Measurements from ENCODE around the gene ASB4.

Gene ASB4

DNA sequence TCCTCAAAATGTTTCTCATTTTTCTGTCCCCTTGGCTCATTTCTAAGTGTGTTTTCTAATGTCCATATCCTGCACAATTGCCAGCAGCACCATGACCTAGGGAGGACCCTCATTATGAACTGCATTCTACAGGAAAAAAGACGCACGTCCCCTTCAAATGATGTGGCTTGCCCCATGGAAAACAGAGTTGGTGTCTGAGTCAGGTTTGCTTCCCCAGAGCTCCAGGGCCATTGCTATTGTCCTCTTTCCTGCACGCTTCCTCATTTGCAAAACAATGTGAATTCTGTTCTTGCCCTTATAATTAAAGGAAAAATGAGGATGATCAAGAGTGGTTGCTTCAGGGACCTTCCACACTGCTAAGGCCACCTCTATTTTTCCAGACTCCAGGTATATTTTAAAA lies 14.7 kb upstream of the ASB4 start:
- Mint-ChIP-seq H3K4me1 (peaks cover 9% of the 10 kb centered on the region), H3K36me3 (no peaks in the 10 kb centered on the region), H3K9me3 (no peaks in the 10 kb centered on the region), H3K27me3 (peaks cover 1% of the 10 kb centered on the region), H3K4me3 (no peak overlapping the region), H3K27ac (no peak overlapping the region)
- ATAC-seq (ENCODE audit: low read depth), result no peak
- no peak for DNase-seq (ENCODE audit: low spot score in 2 of 2)

GRCh38 chr7:95472581-95473161 lies 13.1 kb upstream of the ASB4 start:
- H3K27ac Mint-ChIP-seq, result no peak overlapping the region
- DNase-seq (ENCODE audit: low spot score in 2 of 2) (no peak), ATAC-seq (ENCODE audit: low read depth) (no peak)
- no peaks in the 10 kb centered on the region for H3K9me3 Mint-ChIP-seq
- H3K4me3 Mint-ChIP-seq, result no peak overlapping the region
- peaks cover 9% of the 10 kb centered on the region for H3K4me1 Mint-ChIP-seq
- H3K36me3 Mint-ChIP-seq, result no peaks in the 10 kb centered on the region
- H3K27me3 Mint-ChIP-seq, result peaks cover 1% of the 10 kb centered on the region

DNA sequence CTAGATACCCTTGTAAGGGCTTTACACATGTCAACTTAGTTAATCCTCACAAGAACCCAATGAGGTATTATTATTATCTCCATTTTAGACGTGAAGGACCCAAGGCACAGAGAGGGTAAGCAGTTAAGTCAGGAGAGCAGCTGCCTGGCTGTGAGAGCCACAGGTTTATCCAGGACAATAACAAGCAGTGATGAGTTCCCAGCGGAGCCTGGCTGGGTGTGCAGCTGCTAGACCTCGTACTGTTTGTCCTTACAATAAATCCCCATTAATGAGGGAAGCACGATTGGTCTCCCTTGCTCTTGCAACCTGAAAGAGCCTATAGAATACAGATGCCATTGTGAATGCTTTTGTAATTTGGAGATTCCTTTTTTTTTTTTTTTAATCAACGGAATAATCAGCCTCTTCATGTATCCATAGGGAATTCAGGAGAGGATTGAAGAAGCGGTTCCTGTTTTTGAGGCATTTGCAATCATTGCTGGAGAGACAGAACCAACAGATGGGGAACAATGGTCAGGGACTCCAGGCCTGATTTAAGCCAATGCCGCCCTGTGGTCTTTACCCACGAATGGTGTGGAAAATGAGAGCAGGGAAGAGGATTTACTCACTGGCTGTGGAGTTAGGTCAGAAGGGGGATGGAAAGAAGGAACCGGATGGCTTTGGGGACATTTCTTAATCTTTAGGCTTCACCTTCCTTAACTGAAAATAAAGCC lies 12.3 kb upstream of the ASB4 start:
- no peak overlapping the region for H3K27ac Mint-ChIP-seq
- no peak for DNase-seq (ENCODE audit: low spot score in 2 of 2)
- H3K27me3 Mint-ChIP-seq, result peaks cover 1% of the 10 kb centered on the region
- peaks cover 9% of the 10 kb centered on the region for H3K4me1 Mint-ChIP-seq
- no peaks in the 10 kb centered on the region for H3K36me3 Mint-ChIP-seq
- ATAC-seq (ENCODE audit: low read depth), result no peak
- H3K9me3 Mint-ChIP-seq, result no peaks in the 10 kb centered on the region
- no peak overlapping the region for H3K4me3 Mint-ChIP-seq

GRCh38 chr7:95476072-95476847 lies 9.5 kb upstream of the ASB4 start:
- ATAC-seq (ENCODE audit: low read depth) (no peak), DNase-seq (ENCODE audit: low spot score in 2 of 2) (no peak)
- no peaks in the 10 kb centered on the region for H3K36me3 Mint-ChIP-seq
- no peak overlapping the region for H3K27ac Mint-ChIP-seq
- H3K27me3 Mint-ChIP-seq, result peaks cover 1% of the 10 kb centered on the region
- no peak overlapping the region for H3K4me3 Mint-ChIP-seq
- peaks cover 4% of the 10 kb centered on the region for H3K4me1 Mint-ChIP-seq
- no peaks in the 10 kb centered on the region for H3K9me3 Mint-ChIP-seq

GRCh38 chr7:95476904-95477594 lies 8.7 kb upstream of the ASB4 start:
- H3K9me3 Mint-ChIP-seq, result no peaks in the 10 kb centered on the region
- H3K27ac Mint-ChIP-seq, result no peak overlapping the region
- H3K27me3 Mint-ChIP-seq, result no peaks in the 10 kb centered on the region
- ATAC-seq (ENCODE audit: low read depth) (peak; percentile 67), DNase-seq (ENCODE audit: low spot score in 2 of 2) (peak; percentile 25 to 27)
- H3K4me3 Mint-ChIP-seq, result no peak overlapping the region
- peaks cover 4% of the 10 kb centered on the region for H3K4me1 Mint-ChIP-seq
- no peaks in the 10 kb centered on the region for H3K36me3 Mint-ChIP-seq

DNA sequence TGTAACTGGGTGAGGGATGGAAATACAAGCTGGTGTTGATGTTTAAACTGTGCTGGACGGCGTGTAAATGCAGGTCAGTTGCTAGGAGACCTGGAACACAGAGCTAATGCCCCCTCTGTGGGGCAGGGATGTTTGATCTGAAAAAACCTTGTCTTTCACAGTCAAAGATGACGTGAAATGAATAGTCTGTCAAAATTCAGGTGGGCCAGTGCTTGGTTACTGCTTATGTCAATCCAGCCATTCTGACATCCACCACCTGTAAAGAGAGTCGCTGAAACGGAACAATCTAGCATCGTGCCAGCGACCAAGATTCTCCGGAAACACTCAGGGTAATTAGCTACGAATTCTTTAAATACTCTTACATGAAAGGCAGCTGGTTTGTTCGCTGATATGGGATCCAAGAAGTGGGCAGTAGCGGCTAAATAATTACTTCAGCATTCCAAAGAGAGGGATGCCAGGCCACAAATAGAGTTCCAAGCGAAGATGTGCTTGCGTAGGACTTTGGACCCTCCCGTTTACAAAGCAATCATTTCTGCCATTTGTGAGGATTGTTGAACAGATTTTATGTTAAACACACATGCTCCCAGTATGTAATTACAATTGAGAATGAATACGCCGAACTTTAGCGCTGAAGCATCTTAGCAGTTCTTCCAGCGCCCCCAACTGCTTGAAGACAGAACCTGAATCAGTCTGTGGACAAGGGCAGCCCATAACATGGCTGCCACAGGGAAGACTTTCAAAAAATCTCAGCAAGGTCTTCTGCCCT lies 7.3 kb upstream of the ASB4 start:
- peak; percentile 22 for ATAC-seq (ENCODE audit: low read depth)
- Mint-ChIP-seq H3K4me3 (no peak overlapping the region), H3K4me1 (no peaks in the 10 kb centered on the region), H3K27ac (no peak overlapping the region), H3K36me3 (no peaks in the 10 kb centered on the region), H3K9me3 (no peaks in the 10 kb centered on the region), H3K27me3 (no peaks in the 10 kb centered on the region)
- no peak for DNase-seq (ENCODE audit: low spot score in 2 of 2)

DNA sequence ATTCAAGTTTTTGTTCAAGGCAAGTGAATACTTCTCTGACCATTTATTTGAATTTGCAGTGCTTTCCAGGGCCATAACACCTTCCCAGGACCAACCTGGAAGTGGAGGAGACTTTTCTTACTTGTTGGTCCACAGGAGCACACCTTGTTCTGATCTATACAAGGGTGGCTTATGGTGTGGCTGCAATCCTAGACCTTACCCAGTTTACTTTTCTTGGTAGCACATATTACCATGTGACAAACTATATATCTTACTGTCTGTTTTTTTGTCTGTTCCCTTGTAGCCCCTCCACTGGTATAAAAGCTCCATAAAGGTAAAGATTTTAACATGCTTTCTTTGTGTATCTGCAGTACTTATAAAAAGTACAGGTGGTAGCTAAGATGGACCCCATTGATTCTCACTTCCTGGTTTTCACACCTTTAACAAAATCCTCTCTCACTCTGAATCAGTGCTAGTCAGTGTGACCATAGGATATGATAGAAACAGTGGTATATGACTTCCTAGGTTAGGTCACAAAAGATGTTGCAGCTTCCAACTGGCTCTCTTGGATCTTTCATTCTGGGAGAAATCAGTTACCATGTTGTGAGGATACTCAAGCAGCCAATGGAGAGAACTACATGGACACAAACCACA lies 5.6 kb upstream of the ASB4 start:
- Mint-ChIP-seq H3K4me3 (no peak overlapping the region), H3K36me3 (no peaks in the 10 kb centered on the region), H3K27me3 (no peaks in the 10 kb centered on the region), H3K4me1 (no peaks in the 10 kb centered on the region), H3K27ac (no peak overlapping the region), H3K9me3 (no peaks in the 10 kb centered on the region)
- peak; percentile 56 for ATAC-seq (ENCODE audit: low read depth)
- DNase-seq (ENCODE audit: low spot score in 2 of 2), result no peak

DNA sequence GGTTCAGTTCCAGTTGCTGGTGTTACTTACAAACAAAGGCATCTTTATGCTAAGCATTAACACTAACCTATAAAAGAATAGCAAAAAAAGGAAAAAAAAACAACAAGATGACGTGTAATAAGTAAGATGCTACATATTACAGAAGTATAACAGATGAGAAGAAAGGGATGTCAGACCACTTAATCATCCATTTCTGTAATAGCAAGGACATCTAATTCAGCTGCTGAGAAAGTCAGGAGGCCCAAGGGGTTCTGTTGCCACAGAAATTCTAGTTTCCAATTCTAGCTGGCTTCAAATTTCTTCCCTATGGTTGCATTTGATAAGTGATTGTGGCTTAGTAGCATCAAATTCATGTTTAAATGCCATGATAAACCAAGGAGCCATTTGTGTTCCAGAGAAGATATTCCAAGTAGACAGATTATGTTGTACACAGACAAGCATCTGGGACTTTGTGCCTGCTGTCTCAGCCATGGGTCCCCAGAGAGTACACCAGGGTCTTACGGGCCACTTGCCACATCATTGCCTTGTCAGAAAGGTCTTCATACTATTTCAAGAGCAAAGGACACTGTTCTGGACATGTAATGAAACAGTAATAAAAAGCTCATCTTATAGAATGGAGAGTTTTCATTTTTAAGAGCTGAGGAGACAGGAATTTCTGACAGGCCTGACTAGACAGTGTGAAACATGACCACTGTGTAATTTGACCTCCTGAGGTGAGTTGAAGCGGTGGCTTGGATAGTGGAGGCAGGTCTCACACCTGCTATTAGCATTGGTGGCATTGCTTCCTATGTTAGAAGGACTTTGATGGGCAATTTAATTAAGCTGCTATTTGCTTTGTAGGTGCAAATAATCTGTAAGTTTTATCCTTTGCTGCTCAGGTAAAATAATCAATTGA lies 4.2 kb upstream of the ASB4 start:
- no peaks in the 10 kb centered on the region for H3K27me3 Mint-ChIP-seq
- ATAC-seq (ENCODE audit: low read depth) (no peak), DNase-seq (ENCODE audit: low spot score in 2 of 2) (no peak)
- H3K4me1 Mint-ChIP-seq, result no peaks in the 10 kb centered on the region
- no peak overlapping the region for H3K27ac Mint-ChIP-seq
- H3K36me3 Mint-ChIP-seq, result no peaks in the 10 kb centered on the region
- H3K4me3 Mint-ChIP-seq, result no peak overlapping the region
- H3K9me3 Mint-ChIP-seq, result no peaks in the 10 kb centered on the region

DNA sequence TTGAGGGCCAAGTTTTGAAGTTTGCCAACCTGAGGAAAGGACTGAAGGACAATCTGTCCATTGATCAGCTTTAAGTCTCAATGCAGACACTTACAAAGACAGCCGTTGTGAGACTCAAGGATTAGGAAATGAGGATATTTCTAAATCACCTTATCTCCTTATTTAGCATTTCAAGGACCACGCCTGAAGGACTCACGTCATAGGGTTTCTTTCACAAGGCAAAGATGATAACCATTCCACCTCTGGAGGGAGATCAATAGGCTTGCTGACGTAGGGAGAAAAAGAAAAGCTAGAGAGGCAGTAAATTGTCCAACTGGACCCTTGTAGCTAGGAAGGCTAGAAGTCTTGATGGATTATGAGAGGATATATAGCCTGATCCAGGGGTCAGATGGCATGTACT lies 3.3 kb upstream of the ASB4 start:
- H3K36me3 Mint-ChIP-seq, result no peaks in the 10 kb centered on the region
- no peak overlapping the region for H3K4me3 Mint-ChIP-seq
- H3K4me1 Mint-ChIP-seq, result no peaks in the 10 kb centered on the region
- H3K27ac Mint-ChIP-seq, result no peak overlapping the region
- DNase-seq (ENCODE audit: low spot score in 2 of 2), result no peak
- H3K27me3 Mint-ChIP-seq, result no peaks in the 10 kb centered on the region
- no peaks in the 10 kb centered on the region for H3K9me3 Mint-ChIP-seq
- ATAC-seq (ENCODE audit: low read depth), result no peak

GRCh38 chr7:95490231-95490762 lies 4.6 kb downstream of the ASB4 start:
- H3K27me3 Mint-ChIP-seq, result no peaks in the 10 kb centered on the region
- H3K4me1 Mint-ChIP-seq, result no peaks in the 10 kb centered on the region
- DNase-seq (ENCODE audit: low spot score in 2 of 2), result no peak
- H3K9me3 Mint-ChIP-seq, result no peaks in the 10 kb centered on the region
- no peaks in the 10 kb centered on the region for H3K36me3 Mint-ChIP-seq
- no peak overlapping the region for H3K27ac Mint-ChIP-seq
- H3K4me3 Mint-ChIP-seq, result no peak overlapping the region
- ATAC-seq (ENCODE audit: low read depth), result no peak

DNA sequence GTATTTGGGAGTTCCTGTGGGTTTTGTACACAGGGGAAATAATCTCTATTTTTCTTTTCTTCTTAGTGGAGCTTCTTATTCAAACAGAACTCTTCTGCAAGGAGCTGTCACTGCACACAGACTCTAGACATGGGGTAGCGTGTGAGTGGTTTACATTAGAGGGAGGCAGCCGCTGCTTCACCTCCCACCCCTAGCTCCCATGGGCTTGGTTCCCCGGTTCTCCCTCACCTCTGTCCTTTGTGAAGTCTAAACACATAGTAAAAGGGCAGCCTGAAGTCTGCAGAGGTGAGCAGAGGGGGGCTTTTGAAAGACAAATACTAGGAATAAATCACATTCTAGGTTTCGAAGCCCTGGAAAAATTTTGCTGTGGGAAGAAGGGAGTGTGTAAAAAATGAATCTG lies 5.5 kb downstream of the ASB4 start:
- no peak overlapping the region for H3K4me3 Mint-ChIP-seq
- H3K9me3 Mint-ChIP-seq, result no peaks in the 10 kb centered on the region
- H3K27ac Mint-ChIP-seq, result no peak overlapping the region
- H3K36me3 Mint-ChIP-seq, result no peaks in the 10 kb centered on the region
- H3K4me1 Mint-ChIP-seq, result no peaks in the 10 kb centered on the region
- ATAC-seq (ENCODE audit: low read depth) (no peak), DNase-seq (ENCODE audit: low spot score in 2 of 2) (no peak)
- no peaks in the 10 kb centered on the region for H3K27me3 Mint-ChIP-seq

- Mint-ChIP-seq H3K27ac (no peak overlapping the region), H3K27me3 (no peaks in the 10 kb centered on the region), H3K36me3 (no peaks in the 10 kb centered on the region), H3K4me1 (no peaks in the 10 kb centered on the region), H3K4me3 (no peak overlapping the region), H3K9me3 (no peaks in the 10 kb centered on the region)
- DNase-seq (ENCODE audit: low spot score in 2 of 2), result no peak
- ATAC-seq (ENCODE audit: low read depth), result no peak
Measured at GRCh38 chr7:95491634-95492314, 6.0 kb downstream of the ASB4 start.
